Liver (tissue), 9 donors: ENCODE results near the gene ATP4B. TPM values are rescaled to one million over a fixed set of nuclear protein-coding genes. Genes with fewer than 3 reads are reported as not detected.
A peak's percentile ranks its signal among the peaks of the same experiment; 100 is the strongest.

Experiments
- DNase-seq: peaks from one replicate; pipeline ENCODE4 v3.0.0-alpha.2; 2017; ENCODE audit warnings: low spot score
- H3K27ac ChIP-seq, 2 donors: one replicate each; pipeline ENCODE4 v1.7.0; 2013; ENCODE audit warnings: inconsistent platforms in 2 of 2, low read length in 2 of 2, control low read depth in 1 of 2, low read depth in 1 of 2, mild to moderate bottlenecking in 1 of 2
- H3K27me3 ChIP-seq, 4 donors: one replicate each; pipeline versions ENCODE4 v1.6.1 to v1.7.0; 2013; ENCODE audit warnings: low read length in 3 of 4, inconsistent platforms in 1 of 4, mild to moderate bottlenecking in 1 of 4, moderate library complexity in 1 of 4; ENCODE audit not compliant: control insufficient read depth in 4 of 4, insufficient read depth in 4 of 4
- H3K36me3 ChIP-seq, 4 donors: one replicate each; pipeline versions ENCODE4 v1.6.1 to v1.7.0; 2013; ENCODE audit warnings: low read length in 3 of 4, mild to moderate bottlenecking in 3 of 4, low read depth in 1 of 4, moderate library complexity in 1 of 4; ENCODE audit not compliant: control insufficient read depth in 4 of 4, insufficient read depth in 3 of 4
- H3K4me1 ChIP-seq, 4 donors: one replicate each; pipeline versions ENCODE4 v1.6.1 to v1.7.0; 2013; ENCODE audit warnings: low read length in 3 of 4, mild to moderate bottlenecking in 3 of 4, moderate library complexity in 1 of 4; ENCODE audit not compliant: control insufficient read depth in 4 of 4, insufficient read depth in 4 of 4
- H3K4me3 ChIP-seq, 3 donors: one replicate each; pipeline versions ENCODE4 v1.6.1 to v1.7.0; 2013; ENCODE audit warnings: low read length in 3 of 3, control low read depth in 1 of 3, low read depth in 1 of 3, mild to moderate bottlenecking in 1 of 3
- H3K9ac ChIP-seq, 2 donors: one replicate each; pipeline ENCODE4 v1.7.0; 2013; ENCODE audit warnings: low read length in 2 of 2, mild to moderate bottlenecking in 2 of 2, moderate library complexity in 2 of 2, control low read depth in 1 of 2, low read depth in 1 of 2
- H3K9me3 ChIP-seq, 4 donors: one replicate each; pipeline versions ENCODE4 v1.6.1 to v1.7.0; 2013; ENCODE audit warnings: low read length in 3 of 4; ENCODE audit not compliant: control insufficient read depth in 4 of 4
- EGR1 ChIP-seq, 2 donors: IDR thresholded peaks; 2 replicates each; pipeline ENCODE4 v1.6.1; 2016 to 2018; ENCODE audit warnings: antibody characterized with exemption in 2 of 2, low read depth in 2 of 2
- FOXA1 ChIP-seq: IDR thresholded peaks from 2 replicates; pipeline ENCODE4 v1.6.1; 2016; ENCODE audit warnings: antibody characterized with exemption
- FOXA2 ChIP-seq: IDR thresholded peaks from 2 replicates; pipeline ENCODE4 v1.6.1; 2016; ENCODE audit warnings: antibody characterized with exemption
- GABPA ChIP-seq, 2 donors: IDR thresholded peaks in 1 of 2; conservative IDR thresholded peaks in 1 of 2; 2 replicates each; pipeline ENCODE4 v1.6.1; 2016; ENCODE audit warnings: antibody characterized with exemption in 2 of 2, mild to moderate bottlenecking in 1 of 2, moderate library complexity in 1 of 2
- NR2F2 ChIP-seq: IDR thresholded peaks from 2 replicates; pipeline ENCODE4 v1.6.1; 2016; ENCODE audit warnings: antibody characterized with exemption
- RAD21 ChIP-seq, 2 donors: IDR thresholded peaks; 2 replicates each; pipeline ENCODE4 v1.6.1; 2016; ENCODE audit warnings: antibody characterized with exemption in 2 of 2, mild to moderate bottlenecking in 2 of 2
- RXRA ChIP-seq, 2 donors: IDR thresholded peaks; 2 replicates each; pipeline ENCODE4 v1.6.1; 2017 to 2018; ENCODE audit warnings: antibody characterized with exemption in 2 of 2, mild to moderate bottlenecking in 1 of 2
- SP1 ChIP-seq: IDR thresholded peaks from 2 replicates; pipeline ENCODE4 v1.6.1; 2018; ENCODE audit warnings: antibody characterized with exemption, mild to moderate bottlenecking
- YY1 ChIP-seq: IDR thresholded peaks from 2 replicates; pipeline ENCODE4 v1.6.1; 2016; ENCODE audit warnings: antibody characterized with exemption, mild to moderate bottlenecking
- WGBS: extraction: QIAGEN DNeasy Blood & Tissue Kit; methylation state at CpG from one replicate; pipeline ENCODE4 v1.1.7; 2013; 5-methylcytosine and 5-hydroxymethylcytosine counted together
- polyA plus RNA-seq, 2 donors: library from polyadenylated mRNA; stranded (reverse) in 1 of 2; unstranded in 1 of 2; fragments of 200-250 nt in 1 of 2; fragments of >200 nt in 1 of 2; fragmentation: Nextera tagmentation in 1 of 2; extraction: Ambion mirVana in 1 of 2; gene quantifications; one replicate each; pipeline versions ENCODE4 v1.2.1 to v1.2.3, GENCODE V29; 2013 to 2015
- total RNA-seq, 2 donors: library from RNA; depleted of rRNA; stranded (reverse); fragments of >200 nt; gene quantifications; one replicate each; pipeline ENCODE4 v1.2.3, GENCODE V29; 2014
- TF ChIP-seq, protein P1 (sequence below): IDR thresholded peaks from 2 replicates; pipeline ENCODE4 v1.6.1; 2016; ENCODE audit warnings: antibody characterized with exemption, mild to moderate bottlenecking
- TF ChIP-seq, protein P2 (sequence below): fragments of 150-350 bp; IDR thresholded peaks from 2 replicates; pipeline ENCODE4 v1.5.1; 2017; ENCODE audit warnings: improper control_type of control experiment, low read depth, low read length; ENCODE audit not compliant: missing input control
- TF ChIP-seq, protein P3 (sequence below): IDR thresholded peaks from 2 replicates; pipeline ENCODE4 v1.6.1; 2016; ENCODE audit warnings: antibody characterized with exemption
- TF ChIP-seq, protein P4 (sequence below): IDR thresholded peaks from 2 replicates; pipeline ENCODE4 v1.6.1; 2016; ENCODE audit warnings: antibody characterized with exemption
- donor health status: healthy.
- donor health status: healthy.
- donor health status: healthy.
- donor health status: healthy.
- donor health status: healthy.

ATP4B gene
- total and polyA plus RNA-seq, 4 donors: not detected

DNA sequence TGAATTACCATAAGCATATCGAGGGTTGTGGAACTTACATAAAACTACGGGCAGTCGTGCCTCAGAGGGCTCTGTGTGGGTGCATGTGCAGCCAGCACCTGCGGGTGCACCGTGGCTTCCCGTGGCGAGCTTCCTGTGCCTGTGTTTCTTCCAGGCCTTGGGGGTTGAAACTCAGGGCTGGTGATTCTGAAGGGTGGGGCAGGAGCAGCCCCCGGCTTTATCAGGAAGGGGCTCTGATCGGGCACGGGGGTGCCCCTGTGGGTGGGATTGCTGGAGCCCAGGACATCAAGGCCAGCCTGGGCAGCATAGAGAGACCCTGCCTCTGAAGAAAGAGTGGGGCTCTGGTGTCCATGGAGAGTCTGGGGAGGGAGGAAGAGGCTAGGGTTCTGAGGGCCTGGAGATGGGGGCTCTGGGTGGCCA is 11.1 kb downstream of the ATP4B start:
- H3K36me3 ChIP-seq: peaks cover 0 to 2% (median 0%) of the 10 kb centered on the region in 4 donors
- TF ChIP-seq RXRA (IDR thresholded peaks at IDR 0.05) (no peak), FOXA1 (no peak), SP1 (no peak), GABPA (IDR thresholded peaks at IDR 0.05 in 1 of 2, conservative IDR thresholded peaks at IDR 0.05 in 1 of 2) (no peak)
- TF ChIP-seq, protein P1, sequence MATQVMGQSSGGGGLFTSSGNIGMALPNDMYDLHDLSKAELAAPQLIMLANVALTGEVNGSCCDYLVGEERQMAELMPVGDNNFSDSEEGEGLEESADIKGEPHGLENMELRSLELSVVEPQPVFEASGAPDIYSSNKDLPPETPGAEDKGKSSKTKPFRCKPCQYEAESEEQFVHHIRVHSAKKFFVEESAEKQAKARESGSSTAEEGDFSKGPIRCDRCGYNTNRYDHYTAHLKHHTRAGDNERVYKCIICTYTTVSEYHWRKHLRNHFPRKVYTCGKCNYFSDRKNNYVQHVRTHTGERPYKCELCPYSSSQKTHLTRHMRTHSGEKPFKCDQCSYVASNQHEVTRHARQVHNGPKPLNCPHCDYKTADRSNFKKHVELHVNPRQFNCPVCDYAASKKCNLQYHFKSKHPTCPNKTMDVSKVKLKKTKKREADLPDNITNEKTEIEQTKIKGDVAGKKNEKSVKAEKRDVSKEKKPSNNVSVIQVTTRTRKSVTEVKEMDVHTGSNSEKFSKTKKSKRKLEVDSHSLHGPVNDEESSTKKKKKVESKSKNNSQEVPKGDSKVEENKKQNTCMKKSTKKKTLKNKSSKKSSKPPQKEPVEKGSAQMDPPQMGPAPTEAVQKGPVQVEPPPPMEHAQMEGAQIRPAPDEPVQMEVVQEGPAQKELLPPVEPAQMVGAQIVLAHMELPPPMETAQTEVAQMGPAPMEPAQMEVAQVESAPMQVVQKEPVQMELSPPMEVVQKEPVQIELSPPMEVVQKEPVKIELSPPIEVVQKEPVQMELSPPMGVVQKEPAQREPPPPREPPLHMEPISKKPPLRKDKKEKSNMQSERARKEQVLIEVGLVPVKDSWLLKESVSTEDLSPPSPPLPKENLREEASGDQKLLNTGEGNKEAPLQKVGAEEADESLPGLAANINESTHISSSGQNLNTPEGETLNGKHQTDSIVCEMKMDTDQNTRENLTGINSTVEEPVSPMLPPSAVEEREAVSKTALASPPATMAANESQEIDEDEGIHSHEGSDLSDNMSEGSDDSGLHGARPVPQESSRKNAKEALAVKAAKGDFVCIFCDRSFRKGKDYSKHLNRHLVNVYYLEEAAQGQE: no peak
- peak overlapping the region in 1 of 2 donors; percentile 45 for H3K27ac ChIP-seq
- DNase-seq: no peak
- no peaks in the 10 kb centered on the region for H3K27me3 ChIP-seq
- H3K4me1 ChIP-seq: peaks cover 16 to 28% (median 23%) of the 10 kb centered on the region in 4 donors
- H3K9ac ChIP-seq: no peak overlapping the region
- H3K4me3 ChIP-seq: no peak overlapping the region
- WGBS: 87% methylated on average over 10 of the region's 10 CpGs
- no peaks in the 10 kb centered on the region for H3K9me3 ChIP-seq

DNA sequence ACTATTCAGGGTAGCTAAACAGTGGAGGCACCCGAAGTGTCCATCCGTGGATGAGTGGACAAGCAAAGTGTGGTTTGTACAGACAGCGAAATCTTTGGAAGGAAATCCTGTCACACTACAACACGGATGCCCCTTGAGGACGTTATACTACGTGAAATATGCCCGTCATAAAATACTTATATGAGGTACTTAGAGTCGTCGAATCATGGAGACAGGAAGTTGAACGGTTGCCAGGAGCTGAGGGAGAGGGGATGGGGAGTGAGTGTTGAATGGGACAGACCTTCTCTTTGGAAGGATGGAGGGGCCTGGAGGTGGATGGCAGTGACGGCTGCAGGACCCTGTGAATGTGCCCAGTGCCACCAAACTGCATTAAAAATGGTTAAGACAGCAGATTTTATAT is 11.6 kb downstream of the ATP4B start:
- no peaks in the 10 kb centered on the region for H3K9me3 ChIP-seq
- DNase-seq: no peak
- H3K4me3 ChIP-seq: no peak overlapping the region
- peaks cover 0 to 2% (median 0%) of the 10 kb centered on the region in 4 donors for H3K36me3 ChIP-seq
- WGBS: 69% methylated on average over 11 of the region's 11 CpGs
- no peak overlapping the region for H3K27ac ChIP-seq
- peaks cover 16 to 28% (median 23%) of the 10 kb centered on the region in 4 donors for H3K4me1 ChIP-seq
- TF ChIP-seq GABPA (IDR thresholded peaks at IDR 0.05 in 1 of 2, conservative IDR thresholded peaks at IDR 0.05 in 1 of 2): no peak
- TF ChIP-seq, protein P2, sequence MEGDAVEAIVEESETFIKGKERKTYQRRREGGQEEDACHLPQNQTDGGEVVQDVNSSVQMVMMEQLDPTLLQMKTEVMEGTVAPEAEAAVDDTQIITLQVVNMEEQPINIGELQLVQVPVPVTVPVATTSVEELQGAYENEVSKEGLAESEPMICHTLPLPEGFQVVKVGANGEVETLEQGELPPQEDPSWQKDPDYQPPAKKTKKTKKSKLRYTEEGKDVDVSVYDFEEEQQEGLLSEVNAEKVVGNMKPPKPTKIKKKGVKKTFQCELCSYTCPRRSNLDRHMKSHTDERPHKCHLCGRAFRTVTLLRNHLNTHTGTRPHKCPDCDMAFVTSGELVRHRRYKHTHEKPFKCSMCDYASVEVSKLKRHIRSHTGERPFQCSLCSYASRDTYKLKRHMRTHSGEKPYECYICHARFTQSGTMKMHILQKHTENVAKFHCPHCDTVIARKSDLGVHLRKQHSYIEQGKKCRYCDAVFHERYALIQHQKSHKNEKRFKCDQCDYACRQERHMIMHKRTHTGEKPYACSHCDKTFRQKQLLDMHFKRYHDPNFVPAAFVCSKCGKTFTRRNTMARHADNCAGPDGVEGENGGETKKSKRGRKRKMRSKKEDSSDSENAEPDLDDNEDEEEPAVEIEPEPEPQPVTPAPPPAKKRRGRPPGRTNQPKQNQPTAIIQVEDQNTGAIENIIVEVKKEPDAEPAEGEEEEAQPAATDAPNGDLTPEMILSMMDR: no peak
- no peak for TF ChIP-seq RAD21 (IDR thresholded peaks at IDR 0.05)
- TF ChIP-seq FOXA1: no peak
- no peak for TF ChIP-seq RXRA (IDR thresholded peaks at IDR 0.05)
- TF ChIP-seq, protein P3, sequence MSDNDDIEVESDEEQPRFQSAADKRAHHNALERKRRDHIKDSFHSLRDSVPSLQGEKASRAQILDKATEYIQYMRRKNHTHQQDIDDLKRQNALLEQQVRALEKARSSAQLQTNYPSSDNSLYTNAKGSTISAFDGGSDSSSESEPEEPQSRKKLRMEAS: no peak
- TF ChIP-seq, protein P4, sequence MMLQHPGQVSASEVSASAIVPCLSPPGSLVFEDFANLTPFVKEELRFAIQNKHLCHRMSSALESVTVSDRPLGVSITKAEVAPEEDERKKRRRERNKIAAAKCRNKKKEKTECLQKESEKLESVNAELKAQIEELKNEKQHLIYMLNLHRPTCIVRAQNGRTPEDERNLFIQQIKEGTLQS: no peak
- TF ChIP-seq SP1: no peak
- TF ChIP-seq YY1: no peak
- TF ChIP-seq FOXA2: no peak
- no peak for TF ChIP-seq NR2F2
- no peak for TF ChIP-seq EGR1 (IDR thresholded peaks at IDR 0.05; ENCODE audit: low read depth in 2 of 2)
- H3K9ac ChIP-seq: no peak overlapping the region
- no peaks in the 10 kb centered on the region for H3K27me3 ChIP-seq
